HG03159 (cell line): Measurements from ENCODE around the gene PSPC1.

Experiments used
- ATAC-seq: cut with Tn5 transposase; IDR thresholded peaks from one replicate; pipeline ENCODE4 v1.9.1; 2021; ENCODE audit warnings: mild to moderate bottlenecking, moderate library complexity; ENCODE audit not compliant: unreplicated experiment

Gene PSPC1

DNA sequence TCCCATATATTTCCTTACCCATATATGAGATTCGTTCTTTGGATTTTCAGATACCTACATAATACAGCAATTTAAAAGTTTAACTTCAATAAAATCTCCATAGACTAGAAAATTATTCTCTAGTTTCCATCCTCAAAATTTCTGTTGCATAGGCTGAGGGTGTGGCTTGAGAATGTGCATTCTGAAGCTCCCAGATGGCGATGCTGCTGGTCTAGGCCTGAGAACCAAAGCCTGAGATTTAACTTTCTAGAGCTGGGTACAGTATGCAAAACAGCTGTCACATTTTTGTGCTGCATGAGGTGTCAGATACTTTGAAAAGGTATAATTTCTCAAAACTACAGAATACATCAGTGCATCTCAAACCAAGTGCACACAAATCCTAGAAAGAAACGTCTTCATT, 106.6 kb downstream of the PSPC1 start:
- no peak for ATAC-seq

DNA sequence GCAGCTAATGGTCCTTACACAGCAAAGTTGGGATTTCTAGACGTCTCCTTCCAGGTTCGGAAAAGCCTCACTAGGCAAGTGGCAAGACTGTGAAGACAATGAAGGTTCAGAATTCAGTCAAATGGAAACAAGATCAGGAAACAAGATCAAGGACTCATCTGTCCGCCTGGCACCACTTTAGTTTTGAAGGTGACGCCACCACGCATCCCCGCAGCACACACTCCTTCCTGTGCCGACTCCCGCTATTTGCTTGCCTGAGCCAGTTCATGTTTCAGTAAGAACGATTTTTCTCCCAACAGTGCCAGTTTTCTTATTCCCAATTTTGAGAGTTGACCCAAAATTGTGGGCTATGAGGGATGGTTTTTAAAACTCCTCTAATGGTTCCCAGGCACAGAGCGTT, 107.8 kb downstream of the PSPC1 start:
- no peak for ATAC-seq

DNA sequence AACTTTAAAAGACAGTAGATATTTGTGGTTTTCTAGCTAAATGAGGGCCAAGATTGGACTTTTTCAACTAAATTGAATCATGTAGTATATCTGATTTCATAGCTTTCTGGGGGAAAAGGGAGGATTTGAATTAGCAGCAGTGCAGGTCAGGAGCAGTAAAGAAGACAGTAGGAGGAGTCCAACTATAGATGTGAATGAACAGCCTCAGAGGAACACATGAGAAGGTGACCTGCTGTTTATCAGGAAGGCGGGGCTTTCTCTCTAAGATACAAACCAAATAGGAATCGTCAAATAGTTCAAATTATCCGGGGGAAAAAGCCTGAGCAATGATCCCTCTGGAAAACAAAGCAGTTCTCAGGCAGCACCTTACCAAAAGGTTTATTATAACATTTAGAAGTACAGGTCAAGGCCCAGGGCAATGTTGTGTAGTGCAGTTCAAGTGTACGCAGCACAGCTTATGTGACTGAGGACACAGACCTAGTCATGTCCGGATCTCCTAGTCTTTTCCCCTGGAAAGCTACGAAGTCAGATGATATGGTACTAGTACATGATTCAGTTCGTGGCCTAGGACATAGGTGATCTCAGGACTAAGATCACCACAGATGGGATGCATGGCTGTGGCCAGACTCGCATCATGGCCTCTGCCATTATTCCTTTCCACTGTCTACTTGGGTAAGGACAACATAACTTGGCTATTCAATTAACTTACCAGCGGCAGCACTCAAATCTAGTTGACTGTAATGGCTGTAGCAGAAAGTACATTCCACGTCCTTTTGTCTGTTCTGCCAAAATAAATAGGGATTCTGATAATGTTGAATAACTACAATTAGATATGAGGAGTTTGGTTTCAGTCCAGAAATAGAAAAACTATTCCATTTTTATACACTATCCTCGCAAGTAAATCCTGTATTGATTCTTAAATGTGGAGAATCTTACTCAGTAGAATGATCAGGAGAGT, 109.0 kb downstream of the PSPC1 start:
- ATAC-seq: no peak

DNA sequence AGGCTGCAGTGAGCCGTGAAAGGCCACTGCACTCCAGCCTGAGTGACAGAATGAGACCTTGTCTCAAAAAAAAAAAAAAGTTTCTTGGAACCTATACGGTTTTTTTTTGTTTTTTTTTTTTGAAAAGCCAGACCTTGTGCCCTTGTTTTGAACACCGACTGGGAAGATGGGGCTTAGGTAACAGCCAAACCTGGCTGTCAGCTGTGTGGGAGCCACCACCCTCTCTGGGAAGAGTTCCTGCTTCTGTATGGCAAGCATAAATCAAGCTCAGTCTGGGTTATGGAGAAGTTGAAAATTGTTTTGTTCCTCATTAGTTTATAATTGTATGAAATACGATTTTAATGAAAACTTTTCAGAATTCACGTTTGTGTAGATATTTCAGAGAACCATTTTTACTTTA, 109.8 kb downstream of the PSPC1 start:
- ATAC-seq: no peak

DNA sequence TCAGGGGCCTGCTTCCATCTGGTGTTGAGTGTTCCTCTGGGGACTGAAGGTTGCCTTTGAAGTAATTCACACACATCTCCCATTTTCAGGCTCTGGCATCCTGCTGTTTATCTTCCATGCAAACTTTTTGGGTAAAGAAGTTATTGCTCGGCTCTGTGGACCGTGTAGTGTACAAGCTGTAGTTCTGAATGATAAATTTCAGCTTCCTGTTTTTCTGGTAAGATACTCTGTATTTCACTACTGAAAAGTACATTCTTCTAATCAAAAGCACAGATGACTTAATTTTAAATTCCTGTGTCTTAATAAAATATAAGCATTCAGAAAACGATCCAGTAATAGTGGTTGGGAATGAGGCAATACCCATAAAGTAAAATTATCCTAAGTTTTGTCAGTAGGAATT, 112.6 kb downstream of the PSPC1 start:
- ATAC-seq: no peak

DNA sequence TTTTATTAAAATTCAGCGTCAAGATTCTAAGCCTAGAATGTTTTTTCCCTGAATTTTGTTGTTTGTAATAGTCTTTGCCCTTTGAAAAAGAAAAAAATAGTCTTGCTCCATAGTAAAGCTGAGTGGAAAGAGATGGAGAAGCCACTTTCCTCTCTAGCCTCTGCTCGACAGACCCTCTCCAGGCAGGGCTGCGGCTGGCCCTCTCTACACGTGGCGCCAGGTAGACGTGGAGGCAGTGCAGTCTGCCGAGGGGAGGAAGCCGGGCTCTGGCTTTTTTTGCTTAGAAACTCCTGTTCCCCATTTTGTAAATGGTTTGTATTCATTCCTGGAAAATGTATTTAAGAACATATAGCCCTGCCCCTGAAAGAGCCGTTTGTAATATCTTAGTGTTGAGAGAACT, 114.0 kb downstream of the PSPC1 start:
- ATAC-seq: no peak

DNA sequence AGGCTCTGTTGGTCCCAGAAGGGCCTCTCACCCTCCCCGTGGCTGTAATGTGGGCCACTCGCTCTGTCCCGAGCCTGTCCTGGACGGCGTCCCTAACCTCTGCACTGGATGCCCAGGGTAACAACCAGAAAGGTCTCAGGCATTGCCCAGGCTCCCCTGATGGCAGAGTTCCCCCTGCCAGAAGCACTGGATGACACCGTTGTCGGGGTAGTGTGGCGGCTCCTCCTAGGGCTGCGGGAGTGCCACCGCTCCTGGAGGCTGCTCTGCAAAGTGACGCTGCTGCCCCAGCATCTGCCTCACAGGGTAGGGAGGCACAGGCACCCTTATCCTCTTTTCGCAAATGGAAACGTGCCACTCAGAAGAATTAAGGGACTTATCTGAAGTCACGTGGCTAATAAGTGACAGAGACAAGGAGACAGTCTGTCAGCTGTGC, 117.3 kb downstream of the PSPC1 start:
- no peak for ATAC-seq

DNA sequence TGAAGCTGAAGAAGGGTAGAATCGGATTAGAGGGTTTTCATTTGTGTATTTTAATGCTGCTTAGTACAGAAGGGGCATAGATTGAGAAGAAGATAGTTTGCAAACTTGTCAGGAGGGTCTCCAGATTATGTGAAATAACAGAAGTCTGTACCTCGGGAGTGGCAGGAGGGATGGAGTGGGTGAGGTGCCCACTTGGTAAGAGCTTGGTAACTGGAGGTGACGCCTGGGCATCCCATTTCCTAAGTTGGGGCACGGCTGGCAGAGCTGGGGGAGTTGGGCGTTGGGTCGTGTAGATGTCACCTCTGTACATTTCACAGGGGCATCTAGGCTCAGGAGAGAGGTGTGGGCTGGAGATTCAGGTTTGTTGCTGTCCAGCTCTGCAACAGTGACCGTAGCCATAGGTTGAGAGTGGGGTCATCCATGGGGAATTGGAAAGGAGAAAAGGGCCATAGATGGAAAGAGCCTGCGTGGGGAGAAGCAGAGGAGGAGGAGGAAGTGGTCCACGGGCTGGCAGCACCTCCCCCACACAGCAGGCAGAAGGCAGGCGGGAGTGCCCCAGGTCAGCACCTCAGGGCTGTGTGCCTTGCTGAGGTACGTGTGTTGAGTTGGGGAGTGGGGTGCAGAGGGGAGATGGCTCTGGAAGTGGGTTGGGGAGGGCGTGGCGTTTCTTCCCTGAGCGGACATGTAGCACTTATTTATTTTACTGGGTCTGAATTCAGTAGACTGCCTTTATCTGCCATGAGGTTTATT, 118.1 kb downstream of the PSPC1 start:
- ATAC-seq: no peak

DNA sequence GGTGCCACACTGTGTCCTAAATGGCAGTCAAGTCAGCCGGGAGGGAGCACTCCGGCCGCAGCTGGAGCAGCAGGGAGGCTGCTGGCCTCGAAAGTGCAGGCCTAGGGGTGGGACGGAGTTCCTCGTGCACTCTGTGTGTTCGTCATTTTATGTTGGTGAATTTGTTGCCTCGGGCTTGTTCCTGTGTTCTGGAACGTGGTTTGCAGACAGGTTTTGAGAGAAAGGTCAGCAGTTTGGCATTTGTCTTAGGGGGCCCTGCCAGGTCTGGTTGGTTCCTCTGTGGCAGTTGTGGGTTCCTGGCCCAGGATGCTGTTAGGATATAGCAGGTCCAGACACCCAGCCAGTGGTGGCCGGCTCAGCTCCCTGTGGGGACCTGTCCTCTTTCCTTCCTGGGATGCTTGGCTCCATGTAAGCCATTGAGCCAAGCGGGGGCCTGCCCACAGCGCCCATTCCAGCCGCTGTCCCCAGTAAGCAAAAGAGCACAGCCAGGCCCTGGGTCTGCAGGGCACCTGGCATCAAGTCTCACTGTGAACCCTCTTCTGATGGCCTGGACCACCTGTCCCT, 119.2 kb downstream of the PSPC1 start:
- no peak for ATAC-seq

DNA sequence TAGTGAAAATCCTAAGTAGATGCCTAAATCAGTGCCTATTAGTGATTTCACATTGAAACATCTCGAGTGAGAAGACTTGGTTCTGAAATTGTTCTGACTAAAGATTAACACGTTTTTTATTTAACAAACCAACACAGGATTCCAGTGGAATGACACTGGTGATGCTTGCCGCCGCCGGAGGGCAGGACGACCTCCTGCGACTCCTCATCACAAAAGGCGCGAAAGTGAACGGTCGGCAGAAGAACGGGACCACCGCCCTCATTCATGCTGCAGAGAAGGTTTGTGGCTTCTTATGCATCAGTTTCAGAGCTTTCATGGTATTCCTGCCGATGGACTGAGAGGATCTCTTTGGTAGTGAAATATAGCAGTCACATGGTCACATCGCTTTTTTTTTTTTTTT, 121.2 kb downstream of the PSPC1 start:
- ATAC-seq: no peak

DNA sequence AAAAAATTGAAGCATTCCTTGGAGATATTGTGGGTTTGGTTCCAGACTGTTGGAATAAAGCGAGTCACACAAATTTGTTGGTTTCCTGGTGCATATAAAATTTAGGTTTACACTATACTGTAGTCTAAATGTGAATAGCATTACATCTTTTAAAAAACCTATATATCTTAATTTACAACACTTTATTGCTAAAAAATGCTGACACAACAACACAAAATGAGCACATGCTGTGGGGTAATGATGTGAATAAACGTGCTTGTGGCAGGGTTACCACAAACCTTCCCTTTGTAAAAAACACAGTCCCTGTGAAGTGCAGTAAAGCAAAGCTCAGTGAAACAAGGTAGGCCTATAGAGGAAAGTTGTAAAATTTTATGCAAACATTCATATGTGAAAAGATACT, 121.6 kb downstream of the PSPC1 start:
- no peak for ATAC-seq

DNA sequence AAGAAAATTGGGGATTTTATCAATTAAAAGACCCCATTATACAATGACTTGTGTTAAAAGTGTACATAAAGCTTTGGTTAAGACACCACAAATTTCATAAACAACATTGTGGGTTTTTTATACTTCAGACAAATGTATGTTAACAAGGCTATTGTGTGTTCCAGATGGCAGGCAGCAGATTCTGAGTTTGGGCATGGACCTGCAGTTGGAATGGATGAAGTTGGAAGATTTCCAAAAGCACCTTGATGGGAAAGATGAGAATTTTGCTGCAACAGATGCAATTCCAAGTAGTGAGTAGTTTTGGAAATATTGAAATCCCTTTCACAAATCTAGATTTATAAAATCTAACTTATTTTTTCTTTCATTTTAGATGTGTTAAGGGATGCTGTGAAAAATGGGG, 123.9 kb downstream of the PSPC1 start:
- no peak for ATAC-seq

DNA sequence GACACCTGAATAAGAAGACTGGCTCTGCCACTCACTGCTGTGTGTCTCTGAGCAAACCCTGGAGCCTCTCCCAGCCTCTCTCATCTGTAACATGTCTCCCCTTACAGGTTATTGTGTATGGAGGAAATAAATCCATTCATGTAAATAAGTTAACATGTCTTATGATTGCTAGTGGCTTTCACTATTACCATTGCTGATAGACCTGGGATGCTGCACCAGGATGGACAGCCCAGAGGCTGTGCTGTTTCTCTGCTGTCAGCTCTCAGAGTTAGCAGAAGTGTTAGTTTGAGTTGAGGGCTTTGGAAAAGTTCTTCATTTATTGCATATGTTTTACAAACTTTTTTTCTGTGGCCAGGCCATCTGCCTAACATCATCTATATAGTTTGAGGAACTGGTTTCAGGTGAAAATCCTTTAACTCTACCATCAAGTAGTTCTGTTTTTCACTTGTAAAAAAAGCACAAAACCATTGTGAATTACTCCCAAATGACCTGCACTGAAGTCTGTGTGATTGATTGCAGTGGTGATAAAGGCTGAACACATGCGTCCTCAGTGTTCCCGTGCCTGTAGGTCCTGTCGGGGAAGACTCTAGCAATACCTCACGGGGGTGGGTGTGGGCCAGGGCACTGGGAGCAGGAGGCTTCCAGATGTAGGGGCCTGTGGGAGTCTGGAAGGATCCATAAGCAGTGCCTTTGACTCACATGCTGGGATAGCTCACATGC, 124.7 kb downstream of the PSPC1 start:
- ATAC-seq: no peak
